ENCODE data around the gene ACRBP. TPM values are rescaled to one million over a fixed set of nuclear protein-coding genes. Genes with fewer than 3 reads are reported as not detected.

ACRBP gene
- total and polyA plus RNA-seq, 2 donors (not counting 3 experiments of a cell fraction or from before 2014, with no cell fraction given) = 1.3 to 5.7 TPM

DNA sequence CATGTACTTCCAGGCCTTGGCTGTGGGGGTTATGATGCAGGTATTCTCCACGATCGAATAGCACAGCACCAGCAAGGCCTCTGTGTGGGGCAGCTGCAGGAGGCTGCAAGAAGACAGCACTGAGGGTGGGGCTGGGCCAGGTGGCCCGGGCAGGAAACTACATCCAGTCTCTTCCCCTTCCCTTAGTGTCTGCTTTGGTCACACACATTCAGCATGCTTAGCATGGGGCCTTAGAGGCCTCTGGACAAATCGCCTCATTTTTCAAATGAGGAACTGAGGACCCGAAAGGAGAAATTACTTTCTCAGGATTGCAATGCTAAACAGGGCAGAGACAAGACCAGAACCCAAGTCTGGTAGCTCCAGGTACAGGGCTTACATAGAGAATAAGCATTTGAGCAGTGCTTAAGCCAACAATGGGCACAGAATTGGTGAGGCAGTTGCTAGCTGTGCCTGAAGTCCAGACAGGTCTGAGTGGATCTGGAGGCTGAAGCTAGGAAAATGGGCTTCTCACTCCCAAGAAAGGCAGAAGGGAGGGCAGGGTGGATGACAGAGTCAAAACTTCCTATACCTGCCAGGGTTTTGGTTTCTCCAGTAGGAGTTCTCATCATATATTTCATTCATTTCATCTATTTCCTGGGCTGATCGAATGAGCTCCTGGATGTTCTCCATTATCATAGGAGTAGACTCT is 3.5 kb downstream of the ACRBP start:
- Histone ChIP-seq H3K4me1 (ENCODE audit: control insufficient read depth, extremely low read depth, insufficient read depth, low read length) (peaks cover 9% of the 10 kb centered on the region), H3K9me3 (replicated peaks; ENCODE audit: control insufficient read depth, insufficient read depth, low read length) (no peaks in the 10 kb centered on the region), H3K27me3 (ENCODE audit: control insufficient read depth in 2 of 2, insufficient read depth in 2 of 2, low read length in 2 of 2) (peaks cover 0 to 2% of the 10 kb centered on the region in 2 experiments), H3K4me3 (replicated peaks in 1 of 3; ENCODE audit: insufficient read depth in 1 of 3, low read depth in 1 of 3, low read length in 3 of 3) (no peak overlapping the region), H3K9me1 (replicated peaks; ENCODE audit: control insufficient read depth, extremely low read depth, insufficient read depth, low read length) (no peaks in the 10 kb centered on the region), H4K20me1 (replicated peaks; ENCODE audit: control insufficient read depth, extremely low read depth, insufficient read depth, low read length) (no peaks in the 10 kb centered on the region), H3K36me3 (ENCODE audit: control insufficient read depth in 2 of 2, extremely low read depth in 1 of 2, insufficient read depth in 2 of 2, low read length in 2 of 2) (peaks cover 0 to 2% of the 10 kb centered on the region in 2 experiments), H3K27ac (ENCODE audit: insufficient read depth, low read depth, low read length) (no peak overlapping the region), H3K79me2 (ENCODE audit: control insufficient read depth, insufficient read depth, low read length) (no peaks in the 10 kb centered on the region), H2AFZ (ENCODE audit: low read depth, low read length) (peak overlapping the region; percentile 73), H3K9ac (replicated peaks; ENCODE audit: extremely low read depth, insufficient read depth, low read length) (no peak overlapping the region), H3K4me2 (ENCODE audit: insufficient read depth, low read length) (no peak overlapping the region)
- BruUV-seq (replicated peaks) = no TSS peak
- no peak for FAIRE-seq
- dilution Hi-C loops (cut with MboI; ENCODE audit: extremely low pct_ligation_motif_present, low sequenced_read_pairs) = no loop called here
- no peak for TF ChIP-seq GATA2 (IDR thresholded peaks at IDR 0.05; ENCODE audit: insufficient read depth, insufficient read length, low read depth, low read length)
- TF ChIP-seq POLR2A (IDR thresholded peaks at IDR 0.05; ENCODE audit: low read depth, low read length) = no peak
- TF ChIP-seq MAX (IDR thresholded peaks at IDR 0.05; ENCODE audit: insufficient read depth, insufficient read length) = no peak
- TF ChIP-seq EZH2 (IDR thresholded peaks at IDR 0.05; ENCODE audit: borderline replicate concordance, low read depth, low read length, severe bottlenecking) = no peak
- TF ChIP-seq MYC (IDR thresholded peaks at IDR 0.05; ENCODE audit: low read depth, low read length) = no peak
- no peak for TF ChIP-seq FOS (IDR thresholded peaks at IDR 0.05; ENCODE audit: borderline replicate concordance, insufficient read depth, low read length)
- no peak for TF ChIP-seq JUN (IDR thresholded peaks at IDR 0.05; ENCODE audit: borderline replicate concordance, insufficient read depth, insufficient read length, low read depth)
- no peak for TF ChIP-seq POLR2AphosphoS5 (IDR thresholded peaks at IDR 0.05; ENCODE audit: insufficient read depth, low read depth, low read length)
- TF ChIP-seq, protein P1, sequence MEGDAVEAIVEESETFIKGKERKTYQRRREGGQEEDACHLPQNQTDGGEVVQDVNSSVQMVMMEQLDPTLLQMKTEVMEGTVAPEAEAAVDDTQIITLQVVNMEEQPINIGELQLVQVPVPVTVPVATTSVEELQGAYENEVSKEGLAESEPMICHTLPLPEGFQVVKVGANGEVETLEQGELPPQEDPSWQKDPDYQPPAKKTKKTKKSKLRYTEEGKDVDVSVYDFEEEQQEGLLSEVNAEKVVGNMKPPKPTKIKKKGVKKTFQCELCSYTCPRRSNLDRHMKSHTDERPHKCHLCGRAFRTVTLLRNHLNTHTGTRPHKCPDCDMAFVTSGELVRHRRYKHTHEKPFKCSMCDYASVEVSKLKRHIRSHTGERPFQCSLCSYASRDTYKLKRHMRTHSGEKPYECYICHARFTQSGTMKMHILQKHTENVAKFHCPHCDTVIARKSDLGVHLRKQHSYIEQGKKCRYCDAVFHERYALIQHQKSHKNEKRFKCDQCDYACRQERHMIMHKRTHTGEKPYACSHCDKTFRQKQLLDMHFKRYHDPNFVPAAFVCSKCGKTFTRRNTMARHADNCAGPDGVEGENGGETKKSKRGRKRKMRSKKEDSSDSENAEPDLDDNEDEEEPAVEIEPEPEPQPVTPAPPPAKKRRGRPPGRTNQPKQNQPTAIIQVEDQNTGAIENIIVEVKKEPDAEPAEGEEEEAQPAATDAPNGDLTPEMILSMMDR (IDR thresholded peaks at IDR 0.05; ENCODE audit: extremely low read depth in 1 of 2, insufficient read depth in 1 of 2, low read depth in 1 of 2, low read length in 2 of 2) = no peak
- no peak for DNase-seq (ENCODE audit: low read depth, low spot score)
- CTCF ChIA-PET = interaction anchor here (0.8 to 2.2 kb wide), 4 partner anchors 12 to 24 kb away, joined by 3 to 29 read pairs (median 4); no protein-coding TSS in a partner anchor
- POLR2A ChIA-PET = interaction anchor here (0.6 kb wide), 1 partner anchor 47 kb away, joined by 3 read pairs; no protein-coding TSS in a partner anchor
- intact Hi-C loops (cut with micrococcal nuclease) = no loop called here
